ENCODE results near the gene DDX19B. TPM values are rescaled to one million over a fixed set of nuclear protein-coding genes. Genes with fewer than 3 reads are reported as not detected.
A peak's percentile ranks its signal among the peaks of the same experiment; 100 is the strongest.
"Not testable (repeated sequence)": the region's sequence is repeated elsewhere in the genome, so short reads cannot be mapped to it uniquely, and the experiment has no call there.

The DDX19B gene
- total and polyA plus RNA-seq, 9 donors: 18.9 to 45.6 (median 21.6) TPM

- WGBS, 3 donors: 19 to 31% (median 23%) methylated on average over 10 of the region's 10 CpGs
- intact Hi-C loops (cut with DNase I): loop anchor here in 1 of 4 donors (5.0 kb wide), 1 partner anchor 102 kb away; no protein-coding TSS in a partner anchor
- not testable (repeated sequence) for H3K36me3 ChIP-seq; H3K4me3 ChIP-seq; H3K4me1 ChIP-seq (ENCODE audit: insufficient read depth); H3K27me3 ChIP-seq; H3K9me3 ChIP-seq; H3K27ac ChIP-seq
- peak in 2 of 5 donors; percentile 40 to 49 for DNase-seq
- TF ChIP-seq CTCF (IDR thresholded peaks at IDR 0.05): peak in 2 of 3 donors; percentile 21 to 37
Observed at GRCh38 chr16:70370145-70370544, 71.2 kb downstream of the DDX19B start.

- no peaks in the 10 kb centered on the region for H3K36me3 ChIP-seq
- intact Hi-C loops (cut with DNase I): loop anchor here in 1 of 4 donors (5.0 kb wide), 1 partner anchor 101 kb away; no protein-coding TSS in a partner anchor
- no peak overlapping the region for H3K4me3 ChIP-seq
- no peak for DNase-seq
- H3K4me1 ChIP-seq (ENCODE audit: insufficient read depth): no peaks in the 10 kb centered on the region
- no peak overlapping the region for H3K27ac ChIP-seq
- no peaks in the 10 kb centered on the region for H3K27me3 ChIP-seq
- TF ChIP-seq EP300 (IDR thresholded peaks at IDR 0.05) (no peak), POLR2A (IDR thresholded peaks at IDR 0.05) (no peak), CTCF (IDR thresholded peaks at IDR 0.05) (no peak)
- no peaks in the 10 kb centered on the region for H3K9me3 ChIP-seq
- 86 to 95% (median 91%) methylated on average over 10 of the region's 10 CpGs for WGBS, 3 donors
Observed at GRCh38 chr16:70370924-70371323, 71.9 kb downstream of the DDX19B start.

- Histone ChIP-seq H3K27me3 (no peaks in the 10 kb centered on the region), H3K27ac (no peak overlapping the region), H3K4me1 (ENCODE audit: insufficient read depth) (no peaks in the 10 kb centered on the region), H3K36me3 (no peaks in the 10 kb centered on the region), H3K9me3 (no peaks in the 10 kb centered on the region), H3K4me3 (no peak overlapping the region)
- intact Hi-C loops (cut with DNase I): loop anchor here in 1 of 4 donors (5.0 kb wide), 1 partner anchor 99 kb away; no protein-coding TSS in a partner anchor
- no peak for DNase-seq
- WGBS, 3 donors: 92 to 96% (median 92%) methylated on average over 22 of the region's 22 CpGs
- TF ChIP-seq POLR2A (IDR thresholded peaks at IDR 0.05) (no peak), EP300 (IDR thresholded peaks at IDR 0.05) (no peak), CTCF (IDR thresholded peaks at IDR 0.05) (no peak)
Observed at GRCh38 chr16:70372921-70373728, 74.1 kb downstream of the DDX19B start.

GRCh38 chr16:70374213-70374612 is 75.2 kb downstream of the DDX19B start:
- Histone ChIP-seq H3K27me3 (no peaks in the 10 kb centered on the region), H3K36me3 (no peaks in the 10 kb centered on the region), H3K4me1 (ENCODE audit: insufficient read depth) (no peaks in the 10 kb centered on the region), H3K4me3 (no peak overlapping the region), H3K27ac (no peak overlapping the region), H3K9me3 (no peaks in the 10 kb centered on the region)
- no peak for TF ChIP-seq CTCF (IDR thresholded peaks at IDR 0.05)
- TF ChIP-seq POLR2A (IDR thresholded peaks at IDR 0.05): no peak
- no peak for TF ChIP-seq EP300 (IDR thresholded peaks at IDR 0.05)
- no peak for DNase-seq
- intact Hi-C loops (cut with DNase I): loop anchor here in 1 of 4 donors (5.0 kb wide), 1 partner anchor 98 kb away; no protein-coding TSS in a partner anchor
- WGBS, 3 donors: 92 to 96% (median 92%) methylated on average over 8 of the region's 8 CpGs

Data from ovary (tissue), 9 donors.